Endothelial cell of hepatic sinusoid (primary cell): ENCODE data around the gene VPS26C.
"Not testable (repeated sequence)": the region's sequence is repeated elsewhere in the genome, so short reads cannot be mapped to it uniquely, and the experiment has no call there.

Source experiments
- in situ Hi-C: cut with HindIII; loops from 2 replicates; pipeline ENCODE4 v1.10.0; 2017; ENCODE audit warnings: low sequenced_read_pairs

VPS26C gene

GRCh38 chr21:37231671-37232070, 35.5 kb downstream of the VPS26C start:
- in situ Hi-C loops = no loop called here

- in situ Hi-C loops = no loop called here
Observed at GRCh38 chr21:37231249-37231645, 35.9 kb downstream of the VPS26C start.

- in situ Hi-C loops = no loop called here
Observed at GRCh38 chr21:37230632-37231248, 36.4 kb downstream of the VPS26C start.

GRCh38 chr21:37228003-37228400, 39.1 kb downstream of the VPS26C start:
- in situ Hi-C loops = no loop called here

- in situ Hi-C loops = no loop called here
Observed at GRCh38 chr21:37227071-37228002, 39.8 kb downstream of the VPS26C start.

GRCh38 chr21:37226041-37226920, 40.9 kb downstream of the VPS26C start:
- in situ Hi-C loops = no loop called here

GRCh38 chr21:37224861-37225839, 42.0 kb downstream of the VPS26C start:
- in situ Hi-C loops = no loop called here

- in situ Hi-C loops = no loop called here
Observed at GRCh38 chr21:37223804-37224345, 43.3 kb downstream of the VPS26C start.

DNA sequence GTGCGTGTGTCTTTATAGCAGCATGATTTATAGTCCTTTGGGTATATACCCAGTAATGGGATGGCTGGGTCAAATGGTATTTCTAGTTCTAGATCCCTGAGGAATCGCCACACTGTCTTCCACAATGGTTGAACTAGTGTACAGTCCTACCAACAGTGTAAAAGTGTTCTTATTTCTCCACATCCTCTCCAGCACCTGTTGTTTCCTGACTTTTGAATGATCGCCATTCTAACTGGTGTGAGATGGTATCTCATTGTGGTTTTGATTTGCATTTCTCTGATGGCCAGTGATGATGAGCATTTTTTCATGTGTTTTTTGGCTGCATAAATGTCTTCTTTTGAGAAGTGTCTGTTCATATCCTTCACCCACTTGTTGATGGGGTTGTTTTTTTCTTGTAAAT, 44.9 kb downstream of the VPS26C start:
- in situ Hi-C loops = not testable (repeated sequence)

DNA sequence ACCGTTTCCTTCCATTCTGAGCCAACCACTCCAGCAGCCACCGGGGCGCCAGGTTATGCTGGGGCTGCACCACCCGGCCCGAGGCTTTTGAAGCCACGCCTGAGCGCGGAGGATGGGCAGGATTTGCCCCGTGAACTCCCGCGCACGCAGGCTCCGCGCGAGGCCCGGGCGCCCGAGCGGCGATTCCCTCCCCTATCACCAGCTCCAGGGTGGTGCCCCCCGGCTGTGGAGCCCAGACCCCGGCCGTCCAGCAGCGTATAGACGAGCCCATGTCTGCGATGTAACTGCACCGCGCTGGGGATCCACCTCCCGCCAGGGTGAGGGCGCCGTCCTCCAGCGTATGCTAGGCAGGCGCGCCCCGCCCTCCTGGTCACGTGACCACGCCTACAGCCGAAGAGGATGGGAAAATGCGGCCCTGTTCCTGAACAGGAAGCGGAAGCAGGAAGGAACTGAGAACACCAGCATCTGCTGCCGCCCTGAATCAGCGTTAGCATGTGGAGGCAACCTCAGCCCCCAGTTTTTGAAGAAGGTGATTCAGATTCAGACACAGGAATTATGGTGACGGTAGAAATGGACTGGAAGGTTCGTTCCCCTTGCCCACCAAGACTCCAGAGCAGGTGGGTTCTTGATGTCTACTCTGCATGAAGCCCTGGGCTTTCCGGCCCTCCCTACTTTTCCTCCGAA, 46.0 kb downstream of the VPS26C start:
- in situ Hi-C loops = no loop called here

- in situ Hi-C loops = no loop called here
Observed at GRCh38 chr21:37220433-37220980, 46.6 kb downstream of the VPS26C start.

GRCh38 chr21:37219761-37220432, 47.2 kb downstream of the VPS26C start:
- in situ Hi-C loops = no loop called here

DNA sequence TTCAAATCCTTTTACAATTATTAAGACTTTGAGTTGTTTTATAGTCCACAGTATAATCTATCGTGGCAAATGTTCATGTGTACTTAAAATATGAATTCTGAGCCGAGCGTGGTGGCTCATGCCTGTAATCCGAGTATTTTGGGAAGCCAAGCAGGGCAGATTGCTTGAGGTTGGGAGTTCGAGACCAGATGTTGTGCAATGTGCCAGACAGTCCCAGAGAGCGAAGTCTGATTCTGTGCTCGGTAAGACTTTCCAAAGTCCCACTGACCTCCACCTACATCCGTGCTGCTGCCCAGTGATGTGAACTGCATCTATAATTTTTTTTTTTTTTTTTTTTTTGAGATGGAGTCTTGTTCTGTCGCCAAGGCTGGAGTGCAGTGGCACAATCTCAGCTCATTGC, 52.2 kb downstream of the VPS26C start:
- in situ Hi-C loops = no loop called here

- in situ Hi-C loops = no loop called here
Observed at GRCh38 chr21:37210799-37211198, 56.3 kb downstream of the VPS26C start.

DNA sequence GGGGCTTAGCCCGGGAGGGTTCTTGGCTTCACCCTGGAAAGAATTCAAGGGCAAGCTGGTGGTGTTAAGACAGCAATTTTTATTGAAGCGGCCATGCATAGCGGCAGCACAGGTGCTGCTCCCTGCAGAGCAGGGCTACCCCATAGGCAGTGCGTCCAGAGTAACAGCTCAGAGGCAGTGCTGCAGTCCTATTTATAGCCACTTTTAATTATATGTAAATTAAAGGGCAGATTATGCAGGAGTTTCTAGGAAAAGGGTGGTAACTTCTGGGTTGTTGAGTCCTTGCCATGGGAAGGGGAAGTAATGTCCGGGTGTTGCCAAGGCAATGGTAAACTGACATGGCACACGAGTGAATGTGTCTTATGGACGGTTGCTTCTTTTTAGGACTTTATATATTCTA, 57.0 kb downstream of the VPS26C start:
- in situ Hi-C loops = no loop called here

DNA sequence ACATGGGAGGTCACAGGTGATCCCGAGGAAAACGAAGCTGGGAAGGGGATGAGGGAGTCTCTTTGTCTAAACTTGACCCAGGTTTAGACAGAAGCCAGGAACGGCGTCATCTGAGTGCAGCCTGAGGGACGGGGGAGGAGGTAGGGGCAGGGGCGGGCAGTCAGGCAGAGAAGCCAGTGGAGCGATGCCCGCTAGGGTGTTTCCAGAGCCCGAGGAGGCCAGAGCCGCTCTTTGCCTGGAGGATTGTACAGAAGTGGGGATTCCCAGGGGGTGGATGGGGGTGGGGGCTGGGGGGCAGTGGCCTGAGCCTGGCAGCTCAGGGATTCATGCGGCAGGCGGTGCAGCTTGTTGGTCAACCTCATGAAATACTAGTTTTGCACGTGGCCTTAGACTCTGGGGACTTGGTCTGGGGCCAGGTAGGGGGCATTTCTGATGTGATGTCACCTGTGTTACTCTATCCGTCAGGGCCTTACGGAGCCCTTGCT, 58.4 kb downstream of the VPS26C start:
- in situ Hi-C loops = loop anchor here (5.0 to 10.0 kb wide), 2 partner anchors 49 to 316 kb away; no protein-coding TSS in a partner anchor

DNA sequence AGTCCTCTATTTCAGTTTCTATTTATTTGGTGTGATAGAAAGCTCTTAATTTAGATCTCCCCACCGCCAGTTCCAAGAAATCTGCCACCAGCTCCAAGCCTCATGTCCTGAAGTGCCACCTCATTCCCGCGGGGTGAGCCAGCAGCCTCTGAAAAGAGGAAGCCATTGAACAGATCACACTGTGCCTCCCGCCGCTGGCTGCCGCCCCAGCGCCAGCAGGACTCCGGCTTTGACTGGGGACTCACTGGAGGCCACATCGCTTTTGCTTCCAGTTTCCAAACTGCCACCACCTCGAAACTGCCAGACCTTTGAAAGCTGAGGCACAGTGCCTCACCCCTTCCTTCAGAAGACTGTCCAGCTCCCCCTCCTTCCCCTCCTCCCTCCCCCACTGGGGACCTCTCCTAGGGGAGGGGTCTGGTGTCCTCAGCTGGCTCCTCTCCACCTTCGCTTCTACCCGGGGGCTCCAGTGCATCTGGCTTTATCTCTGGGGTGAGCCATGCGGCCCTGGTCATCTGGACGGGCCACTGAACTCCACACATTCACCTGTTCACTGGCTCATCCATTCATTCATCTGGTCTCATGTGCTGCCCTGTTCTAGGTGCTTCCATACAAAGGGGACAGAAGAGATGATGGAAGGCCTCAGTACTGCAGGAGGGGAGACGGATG, 58.9 kb downstream of the VPS26C start:
- in situ Hi-C loops = loop anchor here (5.0 to 10.0 kb wide), 2 partner anchors 49 to 317 kb away; no protein-coding TSS in a partner anchor
